Osteoblast (primary cell): ENCODE data around the gene ZC3H12D. TPM values are rescaled to one million over a fixed set of nuclear protein-coding genes. Genes with fewer than 3 reads are reported as not detected.
A peak's percentile ranks its signal among the peaks of the same experiment; 100 is the strongest.

ENCODE experiments used
- DNase-seq: peaks from one replicate; pipeline ENCODE4 v3.0.0; 2011; ENCODE audit warnings: low spot score, mixed read lengths; ENCODE audit not compliant: insufficient read length; ENCODE audit errors: missing footprints
- H2AFZ ChIP-seq: 2 replicates; pipeline ENCODE4 v1.6.0; 2011; ENCODE audit warnings: mild to moderate bottlenecking, low read length
- H3K27ac ChIP-seq: 2 replicates; pipeline ENCODE4 v1.5.1; 2011; ENCODE audit warnings: mild to moderate bottlenecking, low read depth, low read length, moderate library complexity
- H3K27me3 ChIP-seq: 2 replicates; pipeline ENCODE4 v1.6.0; 2012; ENCODE audit warnings: mild to moderate bottlenecking, control low read depth, inconsistent platforms, low read length, moderate library complexity; ENCODE audit not compliant: insufficient read depth
- H3K36me3 ChIP-seq: 2 replicates; pipeline ENCODE4 v1.5.1; 2011; ENCODE audit warnings: mild to moderate bottlenecking, low read length, control low read depth, moderate library complexity; ENCODE audit not compliant: insufficient read depth
- H3K4me1 ChIP-seq: 2 replicates; pipeline ENCODE4 v1.5.1; 2011; ENCODE audit warnings: mild to moderate bottlenecking, low read length, control low read depth, moderate library complexity; ENCODE audit not compliant: insufficient read depth
- H3K4me2 ChIP-seq: 2 replicates; pipeline ENCODE4 v1.6.0; 2011; ENCODE audit warnings: mild to moderate bottlenecking, low read length; ENCODE audit not compliant: insufficient read depth
- H3K4me3 ChIP-seq: fragments of 200-600 bp; sonication (generic); 3 replicates; pipeline ENCODE4 v1.5.1; 2012; ENCODE audit warnings: mild to moderate bottlenecking, low read length, inconsistent platforms; ENCODE audit not compliant: insufficient read depth
- H3K79me2 ChIP-seq: 2 replicates; pipeline ENCODE4 v1.6.0; 2012; ENCODE audit warnings: mild to moderate bottlenecking, low read length, control low read depth, inconsistent platforms; ENCODE audit not compliant: insufficient read depth
- H3K9me3 ChIP-seq: 2 replicates; pipeline ENCODE4 v1.5.1; 2011; ENCODE audit warnings: low read depth, low read length, control low read depth
- H4K20me1 ChIP-seq: 2 replicates; pipeline ENCODE4 v1.6.0; 2012; ENCODE audit warnings: mild to moderate bottlenecking, low read length, control low read depth; ENCODE audit not compliant: insufficient read depth
- total RNA-seq: library from RNA; depleted of rRNA; stranded (reverse); fragments of >200 nt; gene quantifications from 2 replicates; pipeline ENCODE4 v1.2.3, GENCODE V29; 2012
- TF ChIP-seq, protein P1 (sequence below): IDR thresholded peaks from 2 replicates; pipeline ENCODE4 v1.5.1; 2011; ENCODE audit warnings: mild to moderate bottlenecking, low read depth, low read length, moderate library complexity; ENCODE audit errors: extremely low read depth

The ZC3H12D gene
- total RNA-seq, 1 donor, result under 0.01 TPM

DNA sequence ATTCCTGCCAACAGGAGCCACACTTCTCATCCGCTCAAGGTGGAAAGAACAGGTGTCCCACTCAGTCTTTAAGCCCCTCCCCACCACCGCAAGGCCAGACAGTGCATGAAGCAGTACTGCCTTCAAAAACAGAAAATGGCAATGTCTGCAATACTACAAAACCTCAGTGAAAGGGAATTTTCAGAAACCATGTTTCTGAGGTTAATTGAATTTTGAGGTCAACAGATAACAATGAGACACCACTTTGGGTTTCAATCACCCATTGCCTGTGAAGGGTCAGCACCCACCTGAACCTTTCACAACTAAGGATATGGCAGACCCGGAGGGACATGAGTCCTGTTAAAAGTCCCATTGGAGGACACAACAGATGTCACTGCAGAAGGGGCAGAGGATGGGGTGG, 13.0 kb downstream of the ZC3H12D start:
- peaks cover 2% of the 10 kb centered on the region for H4K20me1 ChIP-seq
- H3K79me2 ChIP-seq, result no peaks in the 10 kb centered on the region
- no peaks in the 10 kb centered on the region for H3K36me3 ChIP-seq
- no peak overlapping the region for H3K4me3 ChIP-seq
- H3K4me1 ChIP-seq, result no peaks in the 10 kb centered on the region
- no peaks in the 10 kb centered on the region for H3K9me3 ChIP-seq
- H3K4me2 ChIP-seq, result no peak overlapping the region
- no peak overlapping the region for H2AFZ ChIP-seq
- no peak overlapping the region for H3K27ac ChIP-seq
- peaks cover 4% of the 10 kb centered on the region for H3K27me3 ChIP-seq
- no peak for DNase-seq
- TF ChIP-seq, protein P1, sequence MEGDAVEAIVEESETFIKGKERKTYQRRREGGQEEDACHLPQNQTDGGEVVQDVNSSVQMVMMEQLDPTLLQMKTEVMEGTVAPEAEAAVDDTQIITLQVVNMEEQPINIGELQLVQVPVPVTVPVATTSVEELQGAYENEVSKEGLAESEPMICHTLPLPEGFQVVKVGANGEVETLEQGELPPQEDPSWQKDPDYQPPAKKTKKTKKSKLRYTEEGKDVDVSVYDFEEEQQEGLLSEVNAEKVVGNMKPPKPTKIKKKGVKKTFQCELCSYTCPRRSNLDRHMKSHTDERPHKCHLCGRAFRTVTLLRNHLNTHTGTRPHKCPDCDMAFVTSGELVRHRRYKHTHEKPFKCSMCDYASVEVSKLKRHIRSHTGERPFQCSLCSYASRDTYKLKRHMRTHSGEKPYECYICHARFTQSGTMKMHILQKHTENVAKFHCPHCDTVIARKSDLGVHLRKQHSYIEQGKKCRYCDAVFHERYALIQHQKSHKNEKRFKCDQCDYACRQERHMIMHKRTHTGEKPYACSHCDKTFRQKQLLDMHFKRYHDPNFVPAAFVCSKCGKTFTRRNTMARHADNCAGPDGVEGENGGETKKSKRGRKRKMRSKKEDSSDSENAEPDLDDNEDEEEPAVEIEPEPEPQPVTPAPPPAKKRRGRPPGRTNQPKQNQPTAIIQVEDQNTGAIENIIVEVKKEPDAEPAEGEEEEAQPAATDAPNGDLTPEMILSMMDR, result no peak

DNA sequence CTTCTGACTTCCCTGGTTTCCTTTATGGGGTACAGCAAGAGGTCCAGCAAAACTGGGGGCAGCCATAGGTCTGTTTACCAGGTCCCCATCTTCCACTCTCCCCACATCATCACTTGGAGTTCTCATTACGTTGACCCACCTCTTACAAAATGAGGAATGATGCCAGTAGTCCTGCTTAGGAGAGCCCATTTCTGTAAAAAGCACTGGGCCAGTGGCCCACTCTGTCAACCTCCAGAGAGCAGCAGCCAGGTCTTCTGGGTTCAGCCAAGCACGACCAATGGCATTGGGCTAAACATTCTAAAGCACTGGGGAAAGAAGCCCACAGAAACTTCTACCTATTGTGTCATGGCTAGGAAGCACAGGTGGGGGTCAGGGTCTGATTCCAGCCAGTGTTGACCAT, 13.9 kb downstream of the ZC3H12D start:
- H4K20me1 ChIP-seq, result peaks cover 2% of the 10 kb centered on the region
- no peaks in the 10 kb centered on the region for H3K9me3 ChIP-seq
- no peaks in the 10 kb centered on the region for H3K36me3 ChIP-seq
- no peak overlapping the region for H3K4me3 ChIP-seq
- TF ChIP-seq, protein P1, result no peak
- H2AFZ ChIP-seq, result no peak overlapping the region
- DNase-seq, result peak; percentile 69
- no peaks in the 10 kb centered on the region for H3K4me1 ChIP-seq
- no peak overlapping the region for H3K4me2 ChIP-seq
- H3K79me2 ChIP-seq, result no peaks in the 10 kb centered on the region
- H3K27ac ChIP-seq, result no peak overlapping the region
- peaks cover 4% of the 10 kb centered on the region for H3K27me3 ChIP-seq

DNA sequence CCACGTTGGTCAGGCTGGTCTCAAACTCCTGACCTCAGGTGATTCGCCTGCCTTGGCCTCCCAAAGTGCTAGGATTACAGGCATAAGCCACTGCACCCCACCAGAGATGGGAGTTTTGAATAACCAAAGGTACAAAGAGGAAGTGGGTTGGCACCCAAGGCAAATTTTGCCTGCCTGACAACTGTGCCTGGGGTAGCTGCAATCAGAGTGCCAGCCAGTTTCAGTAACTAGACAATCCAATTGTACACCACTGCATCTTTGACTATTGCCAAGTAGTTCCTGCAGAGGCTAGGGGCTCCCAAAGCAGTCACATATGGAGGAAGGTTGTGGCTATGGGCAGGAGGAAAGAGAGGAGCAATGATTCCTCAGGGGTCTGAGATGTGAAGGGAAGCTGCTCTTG, 16.6 kb downstream of the ZC3H12D start:
- Histone ChIP-seq H3K4me1 (peaks cover 10% of the 10 kb centered on the region), H4K20me1 (peaks cover 2% of the 10 kb centered on the region), H3K9me3 (no peaks in the 10 kb centered on the region), H3K36me3 (no peaks in the 10 kb centered on the region), H3K79me2 (no peaks in the 10 kb centered on the region), H2AFZ (no peak overlapping the region), H3K27me3 (peaks cover 4% of the 10 kb centered on the region), H3K4me2 (no peak overlapping the region), H3K27ac (no peak overlapping the region), H3K4me3 (no peak overlapping the region)
- TF ChIP-seq, protein P1, result no peak
- no peak for DNase-seq

DNA sequence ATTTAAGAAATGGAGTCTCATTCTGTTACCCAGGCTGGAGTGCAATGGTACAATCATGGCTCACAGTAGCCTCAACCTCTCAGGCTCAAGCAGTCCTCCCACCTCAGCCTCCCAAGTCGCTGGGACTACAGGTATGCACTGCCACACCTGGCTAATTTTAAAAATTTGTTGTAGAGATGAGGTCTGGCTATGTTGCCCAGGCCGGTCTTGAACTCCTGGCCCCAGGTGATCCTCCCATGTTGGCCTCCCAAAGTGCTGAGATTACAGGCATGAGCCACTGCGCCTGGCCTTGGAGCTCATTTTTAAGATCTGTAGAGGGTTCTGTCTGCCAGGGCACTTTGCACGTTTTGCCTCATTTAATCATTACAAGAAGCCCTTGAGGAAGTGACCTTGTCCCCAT, 17.5 kb downstream of the ZC3H12D start:
- H3K4me3 ChIP-seq, result no peak overlapping the region
- TF ChIP-seq, protein P1, result no peak
- peaks cover 2% of the 10 kb centered on the region for H4K20me1 ChIP-seq
- no peak overlapping the region for H3K4me2 ChIP-seq
- peaks cover 4% of the 10 kb centered on the region for H3K27me3 ChIP-seq
- no peak overlapping the region for H2AFZ ChIP-seq
- peaks cover 10% of the 10 kb centered on the region for H3K4me1 ChIP-seq
- H3K9me3 ChIP-seq, result no peaks in the 10 kb centered on the region
- no peaks in the 10 kb centered on the region for H3K36me3 ChIP-seq
- no peaks in the 10 kb centered on the region for H3K79me2 ChIP-seq
- DNase-seq, result no peak
- no peak overlapping the region for H3K27ac ChIP-seq
